GM23338 (cell line): ENCODE measurements around the gene ADAP1. TPM values are rescaled to one million over a fixed set of nuclear protein-coding genes. Genes with fewer than 3 reads are reported as not detected.

Source experiments
- ATAC-seq: fragments of 200-7000 bp; cut with Tn5 transposase; 3 replicates; pipeline ENCODE4 v1.9.1; 2020
- DNase-seq: peaks from one replicate; pipeline ENCODE4 v3.0.0-alpha.2; 2015; ENCODE audit warnings: low spot score
- H2AFZ ChIP-seq: fragments of 200-600 bp; sonication (generic); 2 replicates; pipeline ENCODE4 v1.8.0; 2016; ENCODE audit warnings: antibody characterized with exemption, mild to moderate bottlenecking, moderate library complexity
- H3F3A ChIP-seq: fragments of 200-600 bp; sonication (generic); replicated peaks from 2 replicates; pipeline ENCODE4 v1.8.0; 2017; ENCODE audit warnings: antibody characterized with exemption, mixed run types, low read depth
- H3K27ac ChIP-seq: fragments of 200-600 bp; sonication (generic); 2 replicates; pipeline ENCODE4 v1.6.1; 2016; ENCODE audit warnings: low read depth
- H3K27me3 ChIP-seq: fragments of 200-600 bp; sonication (generic); 2 replicates; pipeline ENCODE4 v1.8.0; 2016; ENCODE audit warnings: mild to moderate bottlenecking, mixed run types, moderate library complexity; ENCODE audit not compliant: insufficient read depth
- H3K36me3 ChIP-seq: fragments of 200-600 bp; sonication (generic); 2 replicates; pipeline ENCODE4 v1.8.0; 2016; ENCODE audit warnings: mild to moderate bottlenecking; ENCODE audit not compliant: insufficient read depth
- H3K4me1 ChIP-seq: fragments of 200-600 bp; sonication (generic); 2 replicates; pipeline ENCODE4 v1.8.0; 2016; ENCODE audit warnings: mild to moderate bottlenecking, moderate library complexity; ENCODE audit not compliant: insufficient read depth
- H3K4me2 ChIP-seq: fragments of 200-600 bp; sonication (generic); 2 replicates; pipeline ENCODE4 v1.7.1; 2017; ENCODE audit warnings: mixed run types
- H3K4me3 ChIP-seq: fragments of 200-600 bp; sonication (generic); 2 replicates; pipeline ENCODE4 v1.6.1; 2016; ENCODE audit warnings: mixed run types
- H3K79me2 ChIP-seq: fragments of 200-600 bp; sonication (generic); replicated peaks from 2 replicates; pipeline ENCODE4 v1.8.0; 2017; ENCODE audit warnings: mild to moderate bottlenecking; ENCODE audit not compliant: insufficient read depth
- H3K9me2 ChIP-seq: fragments of 200-600 bp; sonication (generic); 2 replicates; pipeline ENCODE4 v1.8.0; 2017; ENCODE audit not compliant: insufficient read depth
- H4K20me1 ChIP-seq: fragments of 200-600 bp; sonication (generic); replicated peaks from 2 replicates; pipeline ENCODE4 v1.8.0; 2017; ENCODE audit warnings: mild to moderate bottlenecking; ENCODE audit not compliant: insufficient read depth
- H3K27ac Mint-ChIP-seq: 2 replicates; pipeline ENCODE4 v1.8.0; 2020; ENCODE audit warnings: inconsistent platforms, mild to moderate bottlenecking, moderate library complexity, mixed read lengths
- H3K27me3 Mint-ChIP-seq: 3 replicates; pipeline ENCODE4 v1.8.0; 2022; ENCODE audit warnings: low read depth, mild to moderate bottlenecking, moderate library complexity, mixed read lengths, inconsistent platforms; ENCODE audit not compliant: insufficient read depth, poor library complexity
- H3K36me3 Mint-ChIP-seq: 3 replicates; pipeline ENCODE4 v1.8.0; 2021; ENCODE audit warnings: low read depth, mild to moderate bottlenecking, inconsistent platforms, moderate library complexity, mixed read lengths
- H3K4me1 Mint-ChIP-seq: 3 replicates; pipeline ENCODE4 v1.8.0; 2020; ENCODE audit warnings: mild to moderate bottlenecking, inconsistent platforms, mixed read lengths
- H3K4me3 Mint-ChIP-seq: 3 replicates; pipeline ENCODE4 v1.8.0; 2021; ENCODE audit warnings: moderate library complexity, mild to moderate bottlenecking, inconsistent platforms, mixed read lengths
- H3K9me3 Mint-ChIP-seq: 3 replicates; pipeline ENCODE4 v1.8.0; 2020; ENCODE audit warnings: moderate library complexity, mild to moderate bottlenecking, inconsistent platforms, mixed read lengths
- CREB1 ChIP-seq: fragments of 250-450 bp; sonication (Bioruptor Pico); IDR thresholded peaks from 2 replicates; pipeline ENCODE4 v1.5.0; 2020; ENCODE audit warnings: low read depth, mild to moderate bottlenecking, moderate library complexity
- EZH2 ChIP-seq: fragments of 200-600 bp; sonication (generic); IDR thresholded peaks from one replicate; pipeline ENCODE4 v1.8.0; 2017; ENCODE audit warnings: antibody characterized with exemption, mild to moderate bottlenecking, low read depth; ENCODE audit not compliant: unreplicated experiment
- EZH2phosphoT487 ChIP-seq: fragments of 200-600 bp; sonication (generic); IDR thresholded peaks from one replicate; pipeline ENCODE4 v1.8.1; 2018; ENCODE audit warnings: antibody characterized with exemption; ENCODE audit not compliant: unreplicated experiment
- JUNB ChIP-seq: IDR thresholded peaks from one replicate; pipeline ENCODE4 v1.6.1; 2016; ENCODE audit warnings: antibody characterized with exemption; ENCODE audit not compliant: unreplicated experiment
- NANOG ChIP-seq: IDR thresholded peaks from 2 replicates; pipeline ENCODE4 v1.6.1; 2016; ENCODE audit warnings: antibody characterized with exemption, borderline replicate concordance
- POLR2AphosphoS5 ChIP-seq: IDR thresholded peaks from 2 replicates; pipeline ENCODE4 v1.6.1; 2016; ENCODE audit warnings: antibody characterized with exemption, low read depth
- STAT1 ChIP-seq: IDR thresholded peaks from one replicate; pipeline ENCODE4 v1.6.1; 2016; ENCODE audit warnings: antibody characterized with exemption; ENCODE audit not compliant: unreplicated experiment
- ZNF114 ChIP-seq: fragments of 250-450 bp; sonication (Bioruptor Pico); IDR thresholded peaks from 2 replicates; pipeline ENCODE4 v1.5.0; 2020; ENCODE audit warnings: mild to moderate bottlenecking, moderate library complexity
- ZNF331 ChIP-seq: fragments of 250-450 bp; sonication (Bioruptor Pico); IDR thresholded peaks from 2 replicates; pipeline ENCODE4 v1.5.0; 2020; ENCODE audit warnings: low read depth, mild to moderate bottlenecking, moderate library complexity
- polyA plus RNA-seq: library from polyadenylated mRNA; unstranded; fragments of >200 nt; fragmentation: Nextera tagmentation; extraction: Ambion mirVana; gene quantifications from 2 replicates; pipeline ENCODE4 v1.2.1, GENCODE V29; 2016
- total RNA-seq: library from RNA; depleted of rRNA; stranded (reverse); fragments of >200 nt; shearing (Covaris generic); gene quantifications from 2 replicates; pipeline ENCODE4 v1.2.3, GENCODE V29; 2014
- TF ChIP-seq, protein P1 (sequence below): IDR thresholded peaks from one replicate; pipeline ENCODE4 v1.6.1; 2018; ENCODE audit warnings: antibody characterized with exemption; ENCODE audit not compliant: unreplicated experiment
- TF ChIP-seq, protein P2 (sequence below): IDR thresholded peaks from 2 replicates; pipeline ENCODE4 v1.6.1; 2016; ENCODE audit warnings: antibody characterized with exemption
- TF ChIP-seq, protein P3 (sequence below): fragments of 250-450 bp; sonication (Bioruptor Pico); IDR thresholded peaks from 2 replicates; pipeline ENCODE4 v1.5.0; 2020; ENCODE audit warnings: mild to moderate bottlenecking, moderate library complexity
- TF ChIP-seq, protein P4 (sequence below), 2 experiments: fragments of 200-600 bp in 1 of 2; sonication (generic) in 1 of 2; conservative IDR thresholded peaks; 2 replicates each; pipeline versions ENCODE4 v1.5.1 to v1.6.1; 2016 to 2017; ENCODE audit warnings: antibody characterized with exemption in 2 of 2, low read depth in 2 of 2, mild to moderate bottlenecking in 2 of 2, moderate library complexity in 1 of 2

ADAP1 gene
- total and polyA plus RNA-seq, 2 experiments from 2014 or later: 2.2 to 9.6 TPM

DNA sequence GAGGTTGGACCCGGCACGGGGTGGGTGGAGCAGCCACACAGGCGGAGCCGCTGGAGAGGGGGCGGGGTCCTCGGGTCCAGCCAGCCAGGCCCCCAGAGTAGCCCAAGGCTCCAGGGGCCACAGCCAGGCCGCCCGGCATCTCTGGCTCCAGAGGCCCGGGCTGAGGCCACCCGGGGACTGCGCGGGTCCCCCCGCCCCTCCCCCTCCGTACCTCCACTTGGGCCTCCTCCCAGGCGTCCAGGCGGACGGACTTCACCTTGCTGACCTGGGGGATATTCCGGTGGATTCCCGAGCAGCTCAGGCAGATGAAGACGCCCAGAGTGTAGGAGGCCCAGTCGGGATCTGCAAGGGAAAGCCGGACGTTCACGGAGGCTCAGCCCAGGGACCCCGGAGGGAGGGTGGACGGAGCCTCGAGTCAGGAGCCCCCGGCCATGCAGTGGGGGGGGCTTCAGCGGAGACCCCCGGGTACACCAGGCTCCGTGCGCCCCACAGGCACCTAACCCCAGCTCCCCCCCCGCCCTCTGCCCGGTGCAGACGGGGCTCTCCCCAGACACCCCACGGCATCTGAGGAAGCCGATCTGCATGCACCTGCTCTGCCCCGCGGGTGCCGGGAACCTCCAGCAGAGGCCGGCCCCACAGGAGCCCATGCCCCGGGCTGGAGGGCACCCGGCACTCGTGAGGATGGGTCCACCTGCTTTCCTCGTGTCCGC is 19.2 kb downstream of the ADAP1 start:
- Mint-ChIP-seq H3K27me3 (peaks cover 4% of the 10 kb centered on the region), H3K27ac (no peak overlapping the region), H3K36me3 (no peaks in the 10 kb centered on the region), H3K9me3 (peaks cover 3% of the 10 kb centered on the region; the same call in 2 of the 3 replicates), H3K4me3 (no peak overlapping the region), H3K4me1 (no peaks in the 10 kb centered on the region)
- H3K27ac ChIP-seq: no peak overlapping the region
- no peaks in the 10 kb centered on the region for H3K27me3 ChIP-seq
- TF ChIP-seq, protein P1, sequence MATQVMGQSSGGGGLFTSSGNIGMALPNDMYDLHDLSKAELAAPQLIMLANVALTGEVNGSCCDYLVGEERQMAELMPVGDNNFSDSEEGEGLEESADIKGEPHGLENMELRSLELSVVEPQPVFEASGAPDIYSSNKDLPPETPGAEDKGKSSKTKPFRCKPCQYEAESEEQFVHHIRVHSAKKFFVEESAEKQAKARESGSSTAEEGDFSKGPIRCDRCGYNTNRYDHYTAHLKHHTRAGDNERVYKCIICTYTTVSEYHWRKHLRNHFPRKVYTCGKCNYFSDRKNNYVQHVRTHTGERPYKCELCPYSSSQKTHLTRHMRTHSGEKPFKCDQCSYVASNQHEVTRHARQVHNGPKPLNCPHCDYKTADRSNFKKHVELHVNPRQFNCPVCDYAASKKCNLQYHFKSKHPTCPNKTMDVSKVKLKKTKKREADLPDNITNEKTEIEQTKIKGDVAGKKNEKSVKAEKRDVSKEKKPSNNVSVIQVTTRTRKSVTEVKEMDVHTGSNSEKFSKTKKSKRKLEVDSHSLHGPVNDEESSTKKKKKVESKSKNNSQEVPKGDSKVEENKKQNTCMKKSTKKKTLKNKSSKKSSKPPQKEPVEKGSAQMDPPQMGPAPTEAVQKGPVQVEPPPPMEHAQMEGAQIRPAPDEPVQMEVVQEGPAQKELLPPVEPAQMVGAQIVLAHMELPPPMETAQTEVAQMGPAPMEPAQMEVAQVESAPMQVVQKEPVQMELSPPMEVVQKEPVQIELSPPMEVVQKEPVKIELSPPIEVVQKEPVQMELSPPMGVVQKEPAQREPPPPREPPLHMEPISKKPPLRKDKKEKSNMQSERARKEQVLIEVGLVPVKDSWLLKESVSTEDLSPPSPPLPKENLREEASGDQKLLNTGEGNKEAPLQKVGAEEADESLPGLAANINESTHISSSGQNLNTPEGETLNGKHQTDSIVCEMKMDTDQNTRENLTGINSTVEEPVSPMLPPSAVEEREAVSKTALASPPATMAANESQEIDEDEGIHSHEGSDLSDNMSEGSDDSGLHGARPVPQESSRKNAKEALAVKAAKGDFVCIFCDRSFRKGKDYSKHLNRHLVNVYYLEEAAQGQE: no peak
- TF ChIP-seq CREB1: no peak
- no peak for TF ChIP-seq JUNB
- TF ChIP-seq ZNF114 (CRISPR knock-in tag): no peak
- TF ChIP-seq, protein P2, sequence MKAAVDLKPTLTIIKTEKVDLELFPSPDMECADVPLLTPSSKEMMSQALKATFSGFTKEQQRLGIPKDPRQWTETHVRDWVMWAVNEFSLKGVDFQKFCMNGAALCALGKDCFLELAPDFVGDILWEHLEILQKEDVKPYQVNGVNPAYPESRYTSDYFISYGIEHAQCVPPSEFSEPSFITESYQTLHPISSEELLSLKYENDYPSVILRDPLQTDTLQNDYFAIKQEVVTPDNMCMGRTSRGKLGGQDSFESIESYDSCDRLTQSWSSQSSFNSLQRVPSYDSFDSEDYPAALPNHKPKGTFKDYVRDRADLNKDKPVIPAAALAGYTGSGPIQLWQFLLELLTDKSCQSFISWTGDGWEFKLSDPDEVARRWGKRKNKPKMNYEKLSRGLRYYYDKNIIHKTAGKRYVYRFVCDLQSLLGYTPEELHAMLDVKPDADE: no peak
- TF ChIP-seq ZNF331 (CRISPR knock-in tag): no peak
- no peak for TF ChIP-seq STAT1
- TF ChIP-seq, protein P3, sequence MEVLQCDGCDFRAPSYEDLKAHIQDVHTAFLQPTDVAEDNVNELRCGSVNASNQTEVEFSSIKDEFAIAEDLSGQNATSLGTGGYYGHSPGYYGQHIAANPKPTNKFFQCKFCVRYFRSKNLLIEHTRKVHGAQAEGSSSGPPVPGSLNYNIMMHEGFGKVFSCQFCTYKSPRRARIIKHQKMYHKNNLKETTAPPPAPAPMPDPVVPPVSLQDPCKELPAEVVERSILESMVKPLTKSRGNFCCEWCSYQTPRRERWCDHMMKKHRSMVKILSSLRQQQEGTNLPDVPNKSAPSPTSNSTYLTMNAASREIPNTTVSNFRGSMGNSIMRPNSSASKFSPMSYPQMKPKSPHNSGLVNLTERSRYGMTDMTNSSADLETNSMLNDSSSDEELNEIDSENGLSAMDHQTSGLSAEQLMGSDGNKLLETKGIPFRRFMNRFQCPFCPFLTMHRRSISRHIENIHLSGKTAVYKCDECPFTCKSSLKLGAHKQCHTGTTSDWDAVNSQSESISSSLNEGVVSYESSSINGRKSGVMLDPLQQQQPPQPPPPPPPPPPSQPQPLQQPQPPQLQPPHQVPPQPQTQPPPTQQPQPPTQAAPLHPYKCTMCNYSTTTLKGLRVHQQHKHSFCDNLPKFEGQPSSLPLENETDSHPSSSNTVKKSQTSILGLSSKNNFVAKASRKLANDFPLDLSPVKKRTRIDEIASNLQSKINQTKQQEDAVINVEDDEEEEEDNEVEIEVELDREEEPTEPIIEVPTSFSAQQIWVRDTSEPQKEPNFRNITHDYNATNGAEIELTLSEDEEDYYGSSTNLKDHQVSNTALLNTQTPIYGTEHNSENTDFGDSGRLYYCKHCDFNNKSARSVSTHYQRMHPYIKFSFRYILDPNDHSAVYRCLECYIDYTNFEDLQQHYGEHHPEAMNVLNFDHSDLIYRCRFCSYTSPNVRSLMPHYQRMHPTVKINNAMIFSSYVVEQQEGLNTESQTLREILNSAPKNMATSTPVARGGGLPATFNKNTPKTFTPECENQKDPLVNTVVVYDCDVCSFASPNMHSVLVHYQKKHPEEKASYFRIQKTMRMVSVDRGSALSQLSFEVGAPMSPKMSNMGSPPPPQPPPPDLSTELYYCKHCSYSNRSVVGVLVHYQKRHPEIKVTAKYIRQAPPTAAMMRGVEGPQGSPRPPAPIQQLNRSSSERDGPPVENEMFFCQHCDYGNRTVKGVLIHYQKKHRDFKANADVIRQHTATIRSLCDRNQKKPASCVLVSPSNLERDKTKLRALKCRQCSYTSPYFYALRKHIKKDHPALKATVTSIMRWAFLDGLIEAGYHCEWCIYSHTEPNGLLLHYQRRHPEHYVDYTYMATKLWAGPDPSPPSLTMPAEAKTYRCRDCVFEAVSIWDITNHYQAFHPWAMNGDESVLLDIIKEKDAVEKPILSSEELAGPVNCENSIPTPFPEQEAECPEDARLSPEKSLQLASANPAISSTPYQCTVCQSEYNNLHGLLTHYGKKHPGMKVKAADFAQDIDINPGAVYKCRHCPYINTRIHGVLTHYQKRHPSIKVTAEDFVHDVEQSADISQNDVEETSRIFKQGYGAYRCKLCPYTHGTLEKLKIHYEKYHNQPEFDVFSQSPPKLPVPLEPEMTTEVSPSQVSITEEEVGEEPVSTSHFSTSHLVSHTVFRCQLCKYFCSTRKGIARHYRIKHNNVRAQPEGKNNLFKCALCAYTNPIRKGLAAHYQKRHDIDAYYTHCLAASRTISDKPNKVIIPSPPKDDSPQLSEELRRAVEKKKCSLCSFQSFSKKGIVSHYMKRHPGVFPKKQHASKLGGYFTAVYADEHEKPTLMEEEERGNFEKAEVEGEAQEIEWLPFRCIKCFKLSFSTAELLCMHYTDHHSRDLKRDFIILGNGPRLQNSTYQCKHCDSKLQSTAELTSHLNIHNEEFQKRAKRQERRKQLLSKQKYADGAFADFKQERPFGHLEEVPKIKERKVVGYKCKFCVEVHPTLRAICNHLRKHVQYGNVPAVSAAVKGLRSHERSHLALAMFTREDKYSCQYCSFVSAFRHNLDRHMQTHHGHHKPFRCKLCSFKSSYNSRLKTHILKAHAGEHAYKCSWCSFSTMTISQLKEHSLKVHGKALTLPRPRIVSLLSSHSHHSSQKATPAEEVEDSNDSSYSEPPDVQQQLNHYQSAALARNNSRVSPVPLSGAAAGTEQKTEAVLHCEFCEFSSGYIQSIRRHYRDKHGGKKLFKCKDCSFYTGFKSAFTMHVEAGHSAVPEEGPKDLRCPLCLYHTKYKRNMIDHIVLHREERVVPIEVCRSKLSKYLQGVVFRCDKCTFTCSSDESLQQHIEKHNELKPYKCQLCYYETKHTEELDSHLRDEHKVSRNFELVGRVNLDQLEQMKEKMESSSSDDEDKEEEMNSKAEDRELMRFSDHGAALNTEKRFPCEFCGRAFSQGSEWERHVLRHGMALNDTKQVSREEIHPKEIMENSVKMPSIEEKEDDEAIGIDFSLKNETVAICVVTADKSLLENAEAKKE (CRISPR knock-in tag): no peak
- no peak for TF ChIP-seq EZH2phosphoT487
- no peak for TF ChIP-seq NANOG
- no peak for TF ChIP-seq EZH2
- TF ChIP-seq, protein P4, sequence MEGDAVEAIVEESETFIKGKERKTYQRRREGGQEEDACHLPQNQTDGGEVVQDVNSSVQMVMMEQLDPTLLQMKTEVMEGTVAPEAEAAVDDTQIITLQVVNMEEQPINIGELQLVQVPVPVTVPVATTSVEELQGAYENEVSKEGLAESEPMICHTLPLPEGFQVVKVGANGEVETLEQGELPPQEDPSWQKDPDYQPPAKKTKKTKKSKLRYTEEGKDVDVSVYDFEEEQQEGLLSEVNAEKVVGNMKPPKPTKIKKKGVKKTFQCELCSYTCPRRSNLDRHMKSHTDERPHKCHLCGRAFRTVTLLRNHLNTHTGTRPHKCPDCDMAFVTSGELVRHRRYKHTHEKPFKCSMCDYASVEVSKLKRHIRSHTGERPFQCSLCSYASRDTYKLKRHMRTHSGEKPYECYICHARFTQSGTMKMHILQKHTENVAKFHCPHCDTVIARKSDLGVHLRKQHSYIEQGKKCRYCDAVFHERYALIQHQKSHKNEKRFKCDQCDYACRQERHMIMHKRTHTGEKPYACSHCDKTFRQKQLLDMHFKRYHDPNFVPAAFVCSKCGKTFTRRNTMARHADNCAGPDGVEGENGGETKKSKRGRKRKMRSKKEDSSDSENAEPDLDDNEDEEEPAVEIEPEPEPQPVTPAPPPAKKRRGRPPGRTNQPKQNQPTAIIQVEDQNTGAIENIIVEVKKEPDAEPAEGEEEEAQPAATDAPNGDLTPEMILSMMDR (conservative IDR thresholded peaks at IDR 0.05; ENCODE audit: low read depth in 2 of 2): no peak
- no peak for TF ChIP-seq POLR2AphosphoS5
- H3K4me2 ChIP-seq: no peak overlapping the region
- H3K36me3 ChIP-seq: no peaks in the 10 kb centered on the region
- no peak overlapping the region for H2AFZ ChIP-seq
- DNase-seq: no peak
- H3K4me3 ChIP-seq: no peak overlapping the region
- H3K9me2 ChIP-seq: no peaks in the 10 kb centered on the region
- no peaks in the 10 kb centered on the region for H3K79me2 ChIP-seq
- H3K4me1 ChIP-seq: no peaks in the 10 kb centered on the region
- no peaks in the 10 kb centered on the region for H3F3A ChIP-seq
- H4K20me1 ChIP-seq: no peaks in the 10 kb centered on the region
- peak; percentile 88 for ATAC-seq
